Psoas muscle (tissue), 8 donors: Measurements from ENCODE around the gene AGPAT3. TPM values are rescaled to one million over a fixed set of nuclear protein-coding genes. Genes with fewer than 3 reads are reported as not detected.

Experiments
- ATAC-seq, 4 donors: fragments of 200-7000 bp; cut with Tn5 transposase; one replicate each; pipeline ENCODE4 v1.9.1; 2020; ENCODE audit warnings: moderate library complexity in 3 of 4, mild to moderate bottlenecking in 2 of 4
- DNase-seq, 2 donors: peaks; one replicate each; pipeline ENCODE4 v3.0.0-alpha.2; 2020
- H3K27ac ChIP-seq: fragments of 200-600 bp; one replicate; pipeline ENCODE4 v1.8.0; 2022
- H3K27me3 ChIP-seq, 3 donors: fragments of 200-600 bp in 1 of 3; one replicate each; pipeline versions ENCODE4 v1.6.1 to v1.8.0; 2013 to 2022; ENCODE audit warnings: low read length in 2 of 3, mild to moderate bottlenecking in 2 of 3, moderate library complexity in 1 of 3; ENCODE audit not compliant: insufficient read depth in 3 of 3
- H3K36me3 ChIP-seq, 2 donors: fragments of 200-600 bp in 1 of 2; one replicate each; pipeline versions ENCODE4 v1.6.1 to v1.8.0; 2013 to 2022; ENCODE audit warnings: low read depth in 1 of 2, mild to moderate bottlenecking in 1 of 2, moderate library complexity in 1 of 2; ENCODE audit not compliant: insufficient read depth in 1 of 2
- H3K4me1 ChIP-seq: fragments of 200-600 bp; one replicate; pipeline ENCODE4 v1.8.0; 2022
- H3K4me3 ChIP-seq: fragments of 200-600 bp; one replicate; pipeline ENCODE4 v1.8.0; 2022; ENCODE audit warnings: mild to moderate bottlenecking
- H3K9me3 ChIP-seq: fragments of 200-600 bp; one replicate; pipeline ENCODE4 v1.8.0; 2022
- CTCF ChIP-seq: fragments of 200-600 bp; IDR thresholded peaks from one replicate; pipeline ENCODE4 v1.8.0; 2022; ENCODE audit warnings: antibody characterized with exemption
- WGBS, 3 donors: extraction: QIAGEN DNeasy Blood & Tissue Kit; methylation state at CpG; one replicate each; pipeline versions ENCODE4 v1.1.6 to v1.1.7; 2013; 5-methylcytosine and 5-hydroxymethylcytosine counted together
- intact Hi-C, 2 donors: fragments of 100-400 bp; cut with DNase I; formaldehyde crosslinking; loops; one replicate each; pipeline versions ENCODE4 v1.11.0 to v1.14.2; 2022
- polyA plus RNA-seq, 3 donors: library from polyadenylated mRNA; stranded (reverse); fragments of 200-250 nt; gene quantifications; one replicate each; pipeline ENCODE4 v1.2.3, GENCODE V29; 2013
- total RNA-seq, 4 donors: library from RNA; stranded (reverse); fragmentation: NEBNext Ultra II Directional in 2 of 4; extraction: Animal tissue kit (Norgen Biotek cat#: 25700) in 2 of 4; gene quantifications; one replicate each; pipeline versions ENCODE4 v1.2.1 to v1.2.4, GENCODE V29; 2021 to 2023
- donor health status: healthy with polysubstance abuse.
- donor health status: DM: no; HTN: no; CAD: no; lungs with moderate emphysema.
- donor health status: Bipolar disorder and iron deficiency.
- donor health status: healthy.
- donor health status: DM: yes; HTN: yes; CAD: no.
- donor health status: DM: no; HTN: no; CAD: no.
- donor health status: DM: no; HTN: no; CAD: no.
- donor health status: DM: yes; HTN: yes; CAD: no.

The AGPAT3 gene
- total and polyA plus RNA-seq, 7 donors = 28.4 to 117 (median 50.7) TPM

- WGBS, 3 donors = 52 to 75% (median 71%) methylated on average over 23 to 29 of the region's 29 CpGs
- Histone ChIP-seq H3K27me3 (no peaks in the 10 kb centered on the region), H3K4me1 (peaks cover 7% of the 10 kb centered on the region), H3K9me3 (no peaks in the 10 kb centered on the region), H3K4me3 (no peak overlapping the region), H3K27ac (peak overlapping the region; percentile 9), H3K36me3 (peaks cover 0 to 63% of the 10 kb centered on the region in 2 donors)
- peak in 2 of 4 donors; percentile 13 to 16 for ATAC-seq
- intact Hi-C loops = no loop called here
- TF ChIP-seq CTCF = no peak
- DNase-seq = no peak
These were observed 108.0 kb downstream of the AGPAT3 start for GRCh38 chr21:43972850-43973633.

- Histone ChIP-seq H3K36me3 (peaks cover 0 to 68% of the 10 kb centered on the region in 2 donors), H3K9me3 (no peaks in the 10 kb centered on the region), H3K27ac (no peak overlapping the region), H3K4me1 (peaks cover 7% of the 10 kb centered on the region), H3K4me3 (no peak overlapping the region), H3K27me3 (no peaks in the 10 kb centered on the region)
- DNase-seq (peak in 1 of 2 donors; percentile 47), ATAC-seq (no peak)
- TF ChIP-seq CTCF = no peak
- WGBS, 3 donors = 59 to 85% (median 69%) methylated on average over 12 of the region's 12 CpGs
- intact Hi-C loops = no loop called here
These were observed 108.6 kb downstream of the AGPAT3 start for GRCh38 chr21:43973634-43973955.

GRCh38 chr21:43974791-43975468, 109.9 kb downstream of the AGPAT3 start:
- ATAC-seq = peak; percentile 7 to 36 (median 33)
- 76 to 89% (median 76%) methylated on average over 16 of the region's 16 CpGs for WGBS, 3 donors
- intact Hi-C loops = loop anchor here in 1 of 2 donors (1.0 kb wide), 1 partner anchor 165 kb away; no protein-coding TSS in a partner anchor
- H3K4me3 ChIP-seq = no peak overlapping the region
- H3K27ac ChIP-seq = no peak overlapping the region
- H3K4me1 ChIP-seq = peaks cover 7% of the 10 kb centered on the region
- H3K9me3 ChIP-seq = no peaks in the 10 kb centered on the region
- no peak for DNase-seq
- peaks cover 0 to 66% of the 10 kb centered on the region in 2 donors for H3K36me3 ChIP-seq
- TF ChIP-seq CTCF = no peak
- no peaks in the 10 kb centered on the region for H3K27me3 ChIP-seq

GRCh38 chr21:43975469-43976098, 110.6 kb downstream of the AGPAT3 start:
- peaks cover 0 to 63% of the 10 kb centered on the region in 2 donors for H3K36me3 ChIP-seq
- TF ChIP-seq CTCF = peak; percentile 95
- H3K4me3 ChIP-seq = no peak overlapping the region
- no peak overlapping the region for H3K27ac ChIP-seq
- peak; percentile 80 to 89 for DNase-seq
- 31 to 35% (median 31%) methylated on average over 24 of the region's 24 CpGs for WGBS, 3 donors
- H3K4me1 ChIP-seq = peaks cover 7% of the 10 kb centered on the region
- intact Hi-C loops = loop anchor here in 1 of 2 donors (1.0 kb wide), 1 partner anchor 165 kb away; no protein-coding TSS in a partner anchor
- H3K27me3 ChIP-seq = no peaks in the 10 kb centered on the region
- H3K9me3 ChIP-seq = no peaks in the 10 kb centered on the region
- peak; percentile 74 to 81 (median 76) for ATAC-seq
